Head of caudate nucleus (tissue), 42 donors: Measurements from ENCODE around the gene SHTN1.

ENCODE experiments used
- DNase-seq, 42 donors: peaks; one replicate each; pipeline versions ENCODE4 v3.0.0 to v3.0.0-alpha.2; 2020 to 2021; ENCODE audit warnings: mixed read lengths in 7 of 42
- intact Hi-C: fragments of 100-400 bp; cut with DNase I; formaldehyde crosslinking; loops from one replicate; pipeline ENCODE4 v1.15.0; 2022

SHTN1 gene

GRCh38 chr10:116989439-116989838, 15.5 kb downstream of the SHTN1 start:
- no peak for DNase-seq
- intact Hi-C loops = no loop called here

GRCh38 chr10:116988311-116988710, 16.7 kb downstream of the SHTN1 start:
- DNase-seq = no peak
- intact Hi-C loops = no loop called here

GRCh38 chr10:116985611-116986010, 19.4 kb downstream of the SHTN1 start:
- intact Hi-C loops = no loop called here
- DNase-seq = no peak

GRCh38 chr10:116984202-116984990, 20.6 kb downstream of the SHTN1 start:
- peak in 3 of 42 donors; percentile 44 to 70 (median 60) for DNase-seq
- intact Hi-C loops = no loop called here

GRCh38 chr10:116980041-116980440, 24.9 kb downstream of the SHTN1 start:
- intact Hi-C loops = no loop called here
- DNase-seq = no peak

- intact Hi-C loops = no loop called here
- no peak for DNase-seq
These were observed 26.1 kb downstream of the SHTN1 start for GRCh38 chr10:116978901-116979300.

GRCh38 chr10:116974456-116975005, 30.5 kb downstream of the SHTN1 start:
- peak in 10 of 42 donors; percentile 32 to 76 (median 50) for DNase-seq
- intact Hi-C loops = no loop called here

- intact Hi-C loops = no loop called here
- DNase-seq = no peak
These were observed 31.0 kb downstream of the SHTN1 start for GRCh38 chr10:116973946-116974455.

- intact Hi-C loops = no loop called here
- DNase-seq = peak in 4 of 42 donors; percentile 18 to 70 (median 54)
These were observed 31.5 kb downstream of the SHTN1 start for GRCh38 chr10:116973371-116973905.

GRCh38 chr10:116972131-116972530, 32.9 kb downstream of the SHTN1 start:
- intact Hi-C loops = no loop called here
- DNase-seq = peak in 6 of 42 donors; percentile 18 to 74 (median 42)

- intact Hi-C loops = no loop called here
- DNase-seq = no peak
These were observed 34.9 kb downstream of the SHTN1 start for GRCh38 chr10:116970050-116970449.

GRCh38 chr10:116968331-116968730, 36.7 kb downstream of the SHTN1 start:
- no peak for DNase-seq
- intact Hi-C loops = no loop called here

- peak in 29 of 42 donors; percentile 26 to 87 (median 66) for DNase-seq
- intact Hi-C loops = no loop called here
These were observed 43.4 kb downstream of the SHTN1 start for GRCh38 chr10:116961406-116962251.

GRCh38 chr10:116960066-116960776, 44.8 kb downstream of the SHTN1 start:
- intact Hi-C loops = no loop called here
- no peak for DNase-seq

- DNase-seq = no peak
- intact Hi-C loops = no loop called here
These were observed 52.3 kb downstream of the SHTN1 start for GRCh38 chr10:116952729-116953128.

GRCh38 chr10:116948530-116948870, 56.5 kb downstream of the SHTN1 start:
- no peak for DNase-seq
- intact Hi-C loops = no loop called here

GRCh38 chr10:116947841-116948529, 57.0 kb downstream of the SHTN1 start:
- no peak for DNase-seq
- intact Hi-C loops = no loop called here

GRCh38 chr10:116944911-116945310, 60.1 kb downstream of the SHTN1 start:
- DNase-seq = no peak
- intact Hi-C loops = no loop called here
